GM21717 (cell line): ENCODE data around the gene QSOX2.

Source experiments
- ATAC-seq: cut with Tn5 transposase; IDR thresholded peaks from one replicate; pipeline ENCODE4 v1.9.1; 2021; ENCODE audit warnings: mild to moderate bottlenecking, moderate library complexity; ENCODE audit not compliant: unreplicated experiment

QSOX2 gene

DNA sequence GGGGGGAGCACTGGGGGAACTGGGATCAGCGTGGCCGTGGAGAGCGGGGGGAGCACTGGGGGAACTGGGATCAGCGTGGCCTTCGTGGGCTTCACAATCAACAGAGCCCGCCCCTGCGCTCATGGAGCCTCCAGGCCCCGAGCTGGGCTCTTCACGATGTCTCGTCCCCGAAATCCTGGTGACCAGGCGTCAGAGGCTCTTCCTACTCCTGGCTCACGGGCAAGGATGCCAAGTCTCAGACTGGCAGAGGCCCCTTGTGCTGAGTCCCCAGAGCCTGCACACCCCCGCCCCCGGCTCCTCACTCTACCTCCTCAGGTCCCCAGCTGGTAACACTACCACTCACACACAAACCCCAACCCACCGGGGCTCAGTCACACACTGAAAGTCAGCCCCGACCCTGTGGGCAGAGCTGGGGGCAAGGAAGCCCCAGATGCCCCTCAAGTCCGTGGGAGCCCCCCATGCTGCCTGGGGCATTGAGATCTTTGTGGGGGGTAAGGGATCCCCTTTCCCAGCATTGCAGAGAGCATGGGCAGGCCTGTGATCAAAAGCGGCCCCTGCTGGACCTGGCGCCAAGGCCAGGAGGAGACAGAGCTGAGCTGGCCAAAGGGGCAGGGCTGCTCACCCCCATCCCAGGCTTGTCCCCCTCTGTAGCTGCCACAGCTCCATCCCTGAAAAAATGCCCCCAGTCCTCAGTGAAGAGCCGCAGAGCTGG is 67.4 kb downstream of the QSOX2 start:
- no peak for ATAC-seq

DNA sequence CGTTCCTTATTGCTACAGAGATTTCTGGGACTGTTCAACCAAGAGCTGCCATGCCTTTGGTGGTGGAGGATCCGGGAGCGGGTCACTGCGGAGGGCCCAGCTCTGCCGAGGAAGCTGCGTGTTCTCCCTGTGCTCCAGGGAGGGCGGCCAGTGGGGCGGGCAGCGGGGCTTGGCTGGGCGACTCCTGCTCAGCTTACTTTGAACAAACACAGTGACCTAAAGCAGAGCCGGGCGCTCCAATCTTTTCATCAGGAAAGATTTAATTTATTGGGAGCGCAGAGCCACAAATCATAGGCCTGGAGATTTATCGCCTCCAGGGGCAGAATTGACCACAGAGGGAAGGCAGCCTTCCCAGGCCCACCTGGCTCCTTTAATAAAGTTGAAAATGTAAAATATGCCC is 68.4 kb downstream of the QSOX2 start:
- ATAC-seq, result no peak

- no peak for ATAC-seq
These were observed 69.9 kb downstream of the QSOX2 start for GRCh38 chr9:136175616-136176197.

DNA sequence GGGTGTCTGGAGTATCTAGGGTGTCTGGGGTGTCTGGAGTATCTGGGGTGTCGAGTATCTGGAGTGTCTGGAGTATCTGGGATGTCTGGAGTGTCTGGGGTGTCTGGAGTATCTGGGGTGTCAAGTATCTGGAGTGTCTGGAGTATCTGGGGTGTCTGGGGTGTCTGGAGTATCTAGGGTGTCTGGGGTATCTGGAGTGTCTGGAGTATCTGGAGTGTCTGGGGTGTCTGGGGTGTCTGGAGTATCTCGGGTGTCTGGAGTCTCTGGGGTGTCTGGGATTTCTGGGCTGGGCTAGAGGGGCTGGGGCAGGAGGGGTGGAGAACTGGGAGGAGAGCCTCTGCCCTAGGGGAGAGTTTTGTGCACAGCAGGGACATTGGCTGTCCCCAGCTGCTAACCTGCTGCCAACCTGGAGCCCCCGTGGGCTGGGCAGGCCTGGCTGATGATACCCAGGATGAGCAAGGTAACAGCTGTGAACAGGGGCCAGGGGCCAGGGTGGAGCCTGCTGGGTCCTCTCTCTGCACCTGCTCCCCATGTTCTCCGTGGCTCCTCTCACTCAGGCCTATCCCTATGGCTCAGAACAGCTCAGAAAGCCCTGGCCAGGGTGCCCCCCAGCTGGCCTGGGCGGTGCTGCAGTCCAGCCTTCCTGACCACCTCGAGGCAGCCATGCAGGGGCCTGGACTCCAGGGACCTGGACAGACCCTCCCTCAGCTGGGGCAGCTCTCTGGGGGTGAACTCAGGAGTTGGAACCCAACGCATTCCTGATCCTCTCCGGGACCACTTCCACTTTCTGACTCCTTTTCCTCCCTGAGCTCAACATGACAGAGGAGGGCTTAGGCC is 70.6 kb downstream of the QSOX2 start:
- ATAC-seq, result no peak

GRCh38 chr9:136173648-136174290 is 71.8 kb downstream of the QSOX2 start:
- ATAC-seq, result no peak

DNA sequence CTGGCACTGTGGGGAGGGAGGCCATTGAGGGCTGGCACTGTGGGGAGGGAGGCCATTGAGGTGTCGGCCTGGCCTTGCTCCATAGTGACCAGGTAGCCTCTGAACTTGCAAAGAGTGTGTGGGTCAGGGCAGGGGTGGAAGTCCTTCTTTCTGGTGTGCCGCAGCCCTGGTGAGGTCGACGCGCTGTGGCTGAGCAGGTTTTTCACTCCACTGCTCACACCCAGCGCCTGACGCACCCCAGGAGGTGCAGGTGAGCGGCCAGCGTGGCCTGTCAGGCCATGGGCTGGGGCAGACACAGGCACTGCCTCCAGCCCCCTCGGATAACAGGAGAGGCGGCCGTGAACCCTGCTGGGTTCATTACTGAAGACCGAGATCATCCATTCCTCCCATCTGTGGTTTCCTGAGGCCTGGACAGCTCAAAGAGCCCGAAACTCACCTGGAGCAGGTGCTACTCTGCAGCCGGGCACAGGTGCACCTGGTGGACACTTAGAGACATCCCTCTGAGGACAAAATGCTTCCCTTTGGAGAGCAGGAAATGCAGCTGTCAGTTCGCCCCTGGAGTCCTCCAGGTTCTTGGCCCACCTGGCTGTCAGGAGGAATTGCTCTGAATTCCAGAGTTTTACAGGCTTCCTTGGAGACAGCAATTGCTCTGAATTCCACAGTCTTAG is 73.1 kb downstream of the QSOX2 start:
- ATAC-seq, result no peak

DNA sequence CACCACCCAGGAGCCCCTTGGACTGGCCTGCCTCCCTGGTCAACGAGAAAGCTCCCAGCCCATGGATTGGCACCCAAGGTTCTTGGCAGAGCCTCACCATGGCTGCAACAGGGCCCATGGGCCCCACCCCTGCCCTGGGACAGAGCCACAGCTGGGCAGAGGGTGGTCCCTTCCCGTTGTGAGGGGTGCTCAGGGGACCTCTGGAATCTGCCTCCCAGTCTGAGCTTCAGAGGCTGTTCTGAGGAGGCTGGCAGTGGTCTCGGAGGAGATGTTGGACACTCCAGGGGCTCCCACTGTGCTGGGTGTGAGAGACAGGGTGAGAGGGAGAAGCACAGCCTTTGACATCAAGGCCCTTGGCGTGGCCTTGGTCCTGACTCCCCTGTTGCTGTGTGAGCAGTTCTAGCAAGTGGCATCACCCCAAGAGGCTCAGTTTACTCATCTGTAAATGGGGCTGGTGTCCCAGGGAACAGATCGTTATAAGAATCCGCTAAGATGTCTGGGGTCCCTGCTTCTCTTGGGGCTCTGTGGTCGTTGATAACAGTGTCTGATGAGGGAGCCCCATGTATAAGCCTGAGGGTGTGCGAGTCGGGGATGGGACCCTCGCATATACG is 73.7 kb downstream of the QSOX2 start:
- no peak for ATAC-seq

- ATAC-seq, result no peak
These were observed 74.4 kb downstream of the QSOX2 start for GRCh38 chr9:136171009-136171800.

DNA sequence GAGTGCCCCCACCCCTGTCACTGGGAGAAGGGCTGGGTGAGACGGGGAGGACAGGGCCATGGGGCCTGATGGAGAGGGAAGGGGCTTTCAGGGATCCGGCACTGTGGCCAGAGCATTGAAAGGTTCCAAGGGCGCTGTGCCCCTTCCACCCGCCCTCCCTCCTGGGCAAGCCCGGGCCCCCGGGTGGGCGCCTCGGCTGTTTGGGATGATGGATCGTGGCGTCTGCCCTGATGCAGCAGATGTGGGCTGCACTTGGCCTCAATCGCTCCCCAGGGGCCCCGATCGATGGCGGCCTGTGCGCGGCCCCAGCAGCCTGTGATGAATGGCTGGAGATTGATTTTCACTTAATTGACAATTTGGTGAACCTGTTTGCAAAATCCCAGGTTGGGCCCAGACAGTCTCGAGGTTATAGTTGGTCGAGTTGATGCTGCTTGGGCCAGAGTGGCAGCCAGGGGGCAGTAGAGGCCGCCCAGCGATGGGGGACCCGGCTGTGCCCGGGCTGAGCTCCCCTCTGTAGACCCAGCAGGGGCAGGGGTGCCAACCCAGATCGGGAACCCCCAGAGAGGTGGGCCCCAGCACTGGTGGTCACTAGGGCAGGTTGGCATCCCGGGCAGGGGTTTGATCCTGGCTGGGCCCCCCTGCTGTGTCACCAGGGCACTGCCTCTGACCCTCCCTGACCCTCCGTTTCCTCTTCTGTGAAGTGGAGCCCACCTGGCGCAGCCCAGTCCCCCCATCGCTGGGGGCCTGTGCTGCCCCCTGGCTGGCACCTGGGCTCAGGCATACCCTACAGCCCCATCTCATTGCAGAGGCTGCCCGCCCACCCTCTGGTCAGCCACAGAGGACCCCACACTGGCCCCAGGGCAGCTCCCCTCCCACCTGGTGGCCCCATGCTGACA is 75.4 kb downstream of the QSOX2 start:
- no peak for ATAC-seq

- ATAC-seq, result no peak
These were observed 76.1 kb downstream of the QSOX2 start for GRCh38 chr9:136169495-136169894.

DNA sequence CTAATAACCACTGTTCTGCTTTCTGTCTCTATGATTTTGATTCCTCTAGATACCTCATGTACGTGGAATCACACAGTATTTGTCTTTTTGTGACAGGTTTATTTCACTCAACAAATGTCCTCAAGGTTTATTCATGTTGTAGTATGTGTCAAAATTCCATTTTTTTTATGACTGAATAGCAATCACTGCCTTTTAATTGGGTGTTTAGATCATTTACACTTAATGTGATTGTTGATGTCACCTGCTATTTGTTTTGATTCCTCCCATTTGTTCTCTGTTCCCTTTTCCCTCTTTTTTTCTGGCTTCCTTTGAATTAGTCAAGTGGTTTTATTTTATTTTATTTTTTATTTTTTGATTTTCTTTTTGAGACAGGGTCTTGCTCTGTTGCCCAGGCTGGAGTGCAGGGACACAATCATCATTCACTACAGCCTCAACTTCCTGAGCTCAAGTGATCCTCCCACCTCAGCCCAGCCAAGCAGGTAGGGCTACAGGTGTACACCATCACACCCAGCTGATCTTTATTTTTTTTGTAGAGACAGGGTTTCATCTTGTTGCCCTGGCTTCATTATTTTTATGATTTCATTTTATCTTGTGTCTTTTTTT is 82.3 kb downstream of the QSOX2 start:
- ATAC-seq, result no peak

DNA sequence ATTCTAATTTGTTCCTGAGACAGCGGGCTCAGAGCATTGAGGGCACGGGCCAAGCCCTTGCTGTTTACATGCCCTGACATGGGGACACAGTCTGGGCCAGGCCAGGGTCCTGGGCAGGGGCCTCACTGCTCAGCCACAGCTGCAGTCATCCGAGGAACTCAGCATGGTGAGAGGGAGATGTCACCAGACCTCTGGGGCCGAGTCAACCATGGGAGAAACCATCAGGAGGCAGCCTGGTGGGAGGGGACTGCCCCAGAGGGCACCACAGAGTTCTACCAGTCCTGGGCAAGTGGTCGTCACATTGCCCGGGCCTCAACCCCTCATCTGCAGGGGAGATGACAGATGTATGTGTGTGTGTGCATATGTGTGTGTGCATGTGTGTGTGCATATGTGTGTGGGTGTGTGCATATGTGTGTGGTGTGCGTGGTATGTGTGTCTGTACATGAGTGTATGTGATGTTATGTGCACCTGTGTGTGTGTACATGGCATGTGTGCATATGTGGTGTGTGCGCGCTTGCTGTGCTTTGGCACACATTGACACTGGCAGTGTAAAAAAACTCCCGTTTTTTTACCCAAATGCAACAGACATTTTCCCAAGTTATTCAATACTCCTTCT is 84.5 kb downstream of the QSOX2 start:
- no peak for ATAC-seq

GRCh38 chr9:136160381-136160841 is 85.2 kb downstream of the QSOX2 start:
- no peak for ATAC-seq

- no peak for ATAC-seq
These were observed 85.8 kb downstream of the QSOX2 start for GRCh38 chr9:136159851-136160250.

- ATAC-seq, result no peak
These were observed 87.9 kb downstream of the QSOX2 start for GRCh38 chr9:136157477-136158265.
